Cerebellar nuclear complex (tissue), 1 donor: ENCODE measurements around the gene CD44.
"Not testable (repeated sequence)": the region's sequence is repeated elsewhere in the genome, so short reads cannot be mapped to it uniquely, and the experiment has no call there.

ENCODE experiments used
- DNase-seq, 2 experiments: peaks; one replicate each; lab custom pipeline; 2025; lab: John Stamatoyannopoulos, UW

Gene CD44

DNA sequence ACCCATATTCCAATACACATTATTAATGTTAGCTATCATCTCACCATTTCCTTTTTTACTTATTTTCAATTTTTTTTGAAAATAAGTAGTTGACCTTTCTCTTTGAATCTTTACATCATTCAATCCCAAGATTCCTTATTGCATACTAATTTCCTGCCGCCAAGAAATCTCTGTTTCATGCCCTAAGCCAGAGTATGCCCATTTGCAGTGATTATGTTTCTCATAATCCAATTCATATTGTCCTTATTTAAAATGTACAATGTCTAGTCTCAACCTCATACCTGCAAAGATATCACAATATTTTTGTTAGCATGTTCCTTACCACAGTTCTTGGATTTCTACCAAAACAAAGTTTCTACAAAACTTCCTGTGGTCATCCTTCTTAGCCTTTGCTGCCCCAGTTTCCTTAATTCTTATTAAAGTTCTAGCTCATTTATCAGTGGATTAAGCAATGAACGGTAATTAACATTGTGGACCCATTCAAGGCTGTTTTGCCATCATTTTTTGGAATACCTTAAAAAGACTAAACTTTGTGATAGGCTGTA is 75.3 kb downstream of the CD44 start:
- DNase-seq = no peak

DNA sequence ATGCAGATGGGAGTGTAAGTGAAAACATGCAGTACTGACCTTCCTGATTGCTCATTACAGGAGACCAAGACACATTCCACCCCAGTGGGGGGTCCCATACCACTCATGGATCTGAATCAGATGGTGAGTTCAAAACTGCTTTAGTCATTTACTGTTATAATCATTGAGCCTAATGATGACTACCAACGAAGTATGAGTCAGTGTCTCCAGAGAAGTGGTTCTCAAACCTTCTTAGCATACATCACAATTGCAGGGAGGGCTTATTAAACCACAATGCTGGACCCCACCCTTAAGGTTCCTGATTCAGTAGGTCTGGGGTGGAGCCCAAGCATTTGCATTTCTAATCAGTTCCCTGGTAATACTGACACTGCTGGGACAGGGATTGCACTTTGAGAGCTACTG is 75.8 kb downstream of the CD44 start:
- DNase-seq = no peak

DNA sequence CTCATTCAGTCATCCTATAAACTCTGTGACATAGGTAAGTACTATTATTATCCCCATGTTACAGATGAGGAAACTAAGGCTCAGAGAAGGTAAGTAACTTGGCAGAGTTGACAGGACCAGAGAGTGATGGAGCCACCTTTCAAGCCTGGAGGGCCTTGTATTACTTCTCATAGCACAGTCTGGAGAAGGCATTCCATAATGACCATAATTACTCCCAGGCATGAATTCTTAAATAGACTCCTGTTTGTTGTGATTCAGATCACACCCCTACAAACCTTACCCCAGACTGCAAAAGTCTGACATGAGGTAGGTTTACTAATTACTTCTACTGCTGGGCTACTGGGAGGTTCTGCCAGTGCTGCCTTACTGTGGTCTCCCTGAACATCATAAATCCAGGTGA is 77.0 kb downstream of the CD44 start:
- DNase-seq = no peak

DNA sequence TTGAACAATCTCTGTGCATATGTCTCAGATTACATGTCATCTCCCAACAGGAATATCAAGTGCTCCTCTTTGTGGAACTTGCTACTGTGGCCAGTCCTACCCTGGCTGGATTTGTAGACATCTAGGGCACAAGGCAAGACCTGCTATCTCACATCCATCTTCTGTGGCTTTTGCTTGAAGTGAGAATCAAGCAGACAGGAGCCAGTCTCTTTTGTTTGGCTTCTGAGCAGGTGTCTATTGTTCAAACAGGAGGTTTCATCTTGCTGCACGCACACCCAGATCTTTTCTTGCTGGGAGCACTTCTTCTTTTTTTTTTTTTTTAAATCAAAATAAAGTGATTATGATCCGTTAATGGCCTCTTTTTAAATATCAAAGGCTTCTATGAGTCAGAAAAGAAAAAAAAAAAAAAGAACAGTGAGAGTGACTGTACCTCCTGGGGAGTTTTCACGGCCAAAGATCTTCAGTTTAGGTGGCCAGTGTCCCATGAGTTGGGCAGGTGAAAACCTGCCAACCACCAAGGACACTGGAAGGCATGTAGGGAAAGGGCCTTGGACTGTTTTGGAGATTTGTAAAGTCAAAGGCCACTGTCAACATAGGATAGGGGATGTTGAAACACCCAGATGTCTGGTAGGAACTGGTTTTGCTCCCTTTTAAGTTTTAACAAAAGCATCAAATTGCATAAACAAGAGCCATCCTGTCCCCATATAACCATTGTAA is 78.1 kb downstream of the CD44 start:
- no peak for DNase-seq

DNA sequence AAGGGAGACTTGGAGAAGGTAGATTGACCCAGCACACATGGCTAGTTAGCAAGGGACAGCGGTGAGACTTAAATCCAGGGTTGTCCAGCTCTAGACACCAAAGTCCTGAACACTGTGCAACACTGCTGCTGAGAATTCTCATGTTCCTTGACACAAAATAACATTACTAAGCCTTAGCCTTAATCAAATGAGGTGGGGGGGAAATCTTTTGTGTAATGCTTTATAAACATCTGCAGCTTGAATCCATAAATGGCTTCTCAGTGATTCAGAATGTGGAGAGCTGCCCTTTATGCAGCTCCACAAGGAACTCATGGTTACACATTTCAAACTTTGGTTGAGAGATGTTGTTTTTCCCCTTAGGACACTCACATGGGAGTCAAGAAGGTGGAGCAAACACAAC is 80.0 kb downstream of the CD44 start:
- no peak for DNase-seq

DNA sequence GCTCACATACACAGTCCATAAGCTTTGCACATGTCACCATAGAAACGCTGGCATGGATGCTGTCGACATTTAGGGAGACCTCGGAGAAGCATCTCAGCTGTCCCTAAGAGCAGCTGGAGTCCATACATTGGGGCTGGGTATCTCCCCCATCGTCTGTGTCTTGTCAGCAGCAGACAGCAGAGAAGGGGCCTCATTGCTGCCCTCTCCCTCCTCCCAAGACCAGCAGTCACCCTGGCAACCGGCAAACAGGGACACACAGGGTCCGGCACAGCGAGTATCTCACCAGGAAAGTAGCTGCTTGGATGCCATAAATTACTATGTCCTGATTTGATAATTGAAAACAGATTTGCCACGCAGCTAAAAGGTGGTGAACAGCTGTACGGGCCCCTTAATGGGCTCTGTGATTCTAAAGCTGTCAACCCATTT is 84.4 kb downstream of the CD44 start:
- no peak for DNase-seq

DNA sequence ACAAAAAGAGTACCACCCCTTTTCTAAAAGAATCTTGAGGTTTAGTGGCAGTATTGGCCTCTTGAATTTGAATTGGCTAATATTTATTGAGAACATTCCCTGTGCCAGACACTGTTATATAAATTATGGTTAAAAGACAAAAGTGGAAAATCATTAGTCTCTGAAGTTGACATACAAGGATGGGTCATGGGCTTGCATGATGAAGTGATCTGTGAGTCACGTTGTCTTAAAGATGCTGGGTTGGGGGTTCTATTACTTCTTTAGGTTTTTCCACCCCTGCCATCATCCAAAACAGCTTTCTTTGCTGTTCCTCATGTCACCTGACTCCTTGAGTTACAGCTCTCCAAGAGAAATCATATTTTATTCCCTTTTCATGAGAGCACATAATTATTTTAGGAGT is 85.0 kb downstream of the CD44 start:
- DNase-seq = no peak

DNA sequence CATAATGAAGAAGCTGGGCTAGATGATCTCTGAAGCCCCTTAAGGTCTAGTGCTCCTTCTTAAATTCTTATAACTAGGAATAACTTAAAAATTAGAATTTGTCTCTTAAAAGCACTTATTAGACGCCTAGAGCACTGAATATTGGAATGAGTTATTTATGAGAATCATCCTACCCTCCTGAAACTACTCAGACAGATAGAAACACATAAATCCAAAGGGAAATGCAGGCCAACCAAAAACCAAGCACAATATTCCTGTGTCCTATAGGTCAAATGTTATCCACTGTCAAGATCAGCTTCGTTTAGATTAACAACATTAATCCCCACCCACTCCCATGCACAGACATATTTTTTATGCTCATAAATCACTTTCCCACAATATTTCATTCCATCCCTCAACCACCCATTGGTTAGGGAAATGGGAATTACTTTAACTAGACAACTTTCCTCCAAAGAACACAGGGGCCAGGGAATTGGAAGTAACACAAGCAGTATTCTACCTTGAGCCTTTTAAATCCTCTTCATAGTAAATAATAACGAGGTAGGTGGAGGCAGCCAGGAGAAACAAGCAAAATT is 87.1 kb downstream of the CD44 start:
- DNase-seq = no peak

DNA sequence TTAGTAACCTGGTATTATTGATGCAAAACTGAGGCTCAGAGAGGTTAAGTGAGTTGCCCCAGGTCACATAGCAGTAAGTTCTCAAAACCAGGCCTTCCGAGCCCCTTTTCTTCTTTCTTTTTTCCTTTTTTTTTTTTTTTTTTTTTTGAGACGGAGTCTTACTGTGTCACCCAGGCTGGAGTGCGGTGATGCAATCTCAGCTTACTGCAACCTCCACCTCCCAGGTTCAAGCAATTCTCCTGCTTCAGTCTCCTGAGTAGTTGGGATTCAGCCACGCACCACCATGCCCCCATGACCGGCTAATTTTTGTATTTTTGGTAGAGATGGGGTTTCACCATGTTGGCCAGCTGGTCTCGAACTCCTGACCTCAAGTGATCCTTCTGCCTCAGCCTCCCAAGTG is 87.8 kb downstream of the CD44 start:
- not testable (repeated sequence) for DNase-seq

DNA sequence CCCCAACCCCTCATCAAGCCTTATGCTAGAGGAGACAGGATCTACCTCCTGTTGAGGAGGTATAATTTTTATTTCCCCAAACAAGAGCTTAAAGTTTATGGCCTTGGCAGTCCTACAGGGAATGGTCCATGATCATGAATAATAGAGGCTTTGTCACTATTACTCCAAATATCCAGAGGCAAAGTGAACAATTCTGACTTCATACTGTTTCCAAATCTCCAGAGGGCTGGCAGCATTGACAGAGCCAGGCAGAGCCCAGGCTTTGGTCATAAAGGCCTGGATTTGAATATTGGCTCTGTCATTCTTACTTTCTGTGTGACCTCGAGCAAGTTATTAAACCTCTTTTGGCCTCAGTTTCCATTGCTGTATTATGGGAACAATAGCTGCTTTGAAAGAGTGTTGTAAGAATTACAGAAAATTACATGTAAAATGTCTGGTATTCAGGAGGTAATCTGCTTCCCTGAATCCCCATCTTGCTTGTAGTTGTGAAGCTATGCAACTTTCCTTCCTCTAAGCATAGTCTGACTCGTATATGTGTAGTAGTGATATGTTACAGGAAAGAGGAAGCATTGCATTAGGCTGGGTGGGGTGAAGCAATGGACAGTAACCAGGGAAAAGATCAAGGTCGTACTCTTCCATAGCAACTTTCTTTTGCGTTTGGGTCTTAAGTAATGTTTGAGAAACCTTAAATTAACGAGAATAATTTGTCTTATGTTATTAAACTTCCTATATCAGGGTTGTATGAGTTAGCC is 88.8 kb downstream of the CD44 start:
- no peak for DNase-seq

DNA sequence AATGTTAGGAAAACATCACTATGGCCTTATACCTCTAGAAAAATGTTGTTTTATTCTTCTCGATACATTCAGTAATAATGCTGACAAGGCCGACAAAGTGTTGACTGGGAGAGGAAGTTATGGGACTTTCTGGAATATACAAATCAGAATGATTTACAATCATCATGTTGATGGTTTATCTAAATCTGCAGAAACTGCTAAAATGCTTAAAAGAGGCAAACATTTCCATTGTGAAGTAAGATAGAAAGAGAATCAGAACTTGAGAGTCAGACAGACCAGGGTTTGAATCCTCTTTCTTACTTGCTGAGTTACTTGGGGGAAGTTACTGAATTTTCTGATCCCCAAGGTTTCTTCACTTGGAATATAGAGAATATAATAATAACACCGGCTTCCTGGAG is 89.4 kb downstream of the CD44 start:
- DNase-seq = no peak

DNA sequence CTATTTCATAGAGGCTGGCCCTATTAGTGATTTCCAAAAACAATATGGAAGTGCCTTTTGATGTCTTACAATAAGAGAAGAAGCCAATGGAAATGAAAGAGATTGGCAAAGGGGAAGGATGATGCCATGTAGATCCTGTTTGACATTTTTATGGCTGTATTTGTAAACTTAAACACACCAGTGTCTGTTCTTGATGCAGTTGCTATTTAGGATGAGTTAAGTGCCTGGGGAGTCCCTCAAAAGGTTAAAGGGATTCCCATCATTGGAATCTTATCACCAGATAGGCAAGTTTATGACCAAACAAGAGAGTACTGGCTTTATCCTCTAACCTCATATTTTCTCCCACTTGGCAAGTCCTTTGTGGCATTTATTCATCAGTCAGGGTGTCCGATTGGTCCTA is 91.4 kb downstream of the CD44 start:
- no peak for DNase-seq

DNA sequence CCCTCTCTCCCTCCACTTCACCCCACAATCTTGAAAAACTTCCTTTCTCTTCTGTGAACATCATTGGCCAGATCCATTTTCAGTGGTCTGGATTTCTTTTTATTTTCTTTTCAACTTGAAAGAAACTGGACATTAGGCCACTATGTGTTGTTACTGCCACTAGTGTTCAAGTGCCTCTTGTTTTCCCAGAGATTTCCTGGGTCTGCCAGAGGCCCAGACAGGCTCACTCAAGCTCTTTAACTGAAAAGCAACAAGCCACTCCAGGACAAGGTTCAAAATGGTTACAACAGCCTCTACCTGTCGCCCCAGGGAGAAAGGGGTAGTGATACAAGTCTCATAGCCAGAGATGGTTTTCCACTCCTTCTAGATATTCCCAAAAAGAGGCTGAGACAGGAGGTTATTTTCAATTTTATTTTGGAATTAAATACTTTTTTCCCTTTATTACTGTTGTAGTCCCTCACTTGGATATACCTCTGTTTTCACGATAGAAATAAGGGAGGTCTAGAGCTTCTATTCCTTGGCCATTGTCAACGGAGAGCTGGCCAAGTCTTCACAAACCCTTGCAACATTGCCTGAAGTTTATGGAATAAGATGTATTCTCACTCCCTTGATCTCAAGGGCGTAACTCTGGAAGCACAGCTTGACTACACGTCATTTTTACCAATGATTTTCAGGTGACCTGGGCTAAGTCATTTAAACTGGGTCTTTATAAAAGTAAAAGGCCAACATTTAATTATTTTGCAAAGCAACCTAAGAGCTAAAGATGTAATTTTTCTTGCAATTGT is 92.3 kb downstream of the CD44 start:
- no peak for DNase-seq

DNA sequence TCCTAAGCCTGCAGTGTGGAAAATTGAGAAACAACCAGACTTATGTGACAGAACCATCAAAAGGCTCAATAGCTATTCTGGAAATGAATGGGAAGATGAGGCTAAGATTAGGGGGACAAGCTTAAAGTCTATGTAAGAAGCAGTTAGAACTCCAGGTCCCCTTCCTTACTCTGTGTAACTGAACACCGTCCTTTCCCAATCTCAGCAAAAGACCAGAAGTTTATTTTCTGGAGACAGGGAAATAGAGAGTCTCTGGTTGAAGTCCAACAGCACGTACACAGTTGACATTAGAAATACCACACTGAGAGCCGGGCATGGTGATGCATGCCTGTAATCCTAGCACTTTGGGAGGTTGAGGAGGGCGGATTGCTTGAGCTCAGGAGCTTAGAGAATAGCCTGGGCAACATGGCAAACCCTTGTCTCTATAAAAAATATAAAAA is 93.9 kb downstream of the CD44 start:
- no peak for DNase-seq

DNA sequence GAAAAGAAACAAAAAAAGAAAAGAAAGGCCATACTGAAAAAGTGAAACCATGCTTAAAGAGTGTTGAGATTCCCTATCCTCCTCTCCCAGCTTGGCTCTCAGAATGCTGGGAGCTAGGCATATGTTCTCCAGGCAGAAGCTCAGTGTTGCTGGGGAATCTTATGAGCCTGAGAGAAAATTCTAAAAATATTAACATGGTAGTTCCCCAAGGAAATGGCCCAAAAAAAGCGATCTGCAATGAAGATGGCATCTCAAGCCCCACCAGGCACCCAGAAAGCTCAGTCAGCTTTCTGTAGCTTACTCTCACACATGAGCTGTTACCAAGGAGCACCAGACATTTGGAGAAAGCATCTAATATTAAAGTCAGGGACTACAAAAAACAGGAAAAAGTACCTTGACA is 94.5 kb downstream of the CD44 start:
- no peak for DNase-seq

DNA sequence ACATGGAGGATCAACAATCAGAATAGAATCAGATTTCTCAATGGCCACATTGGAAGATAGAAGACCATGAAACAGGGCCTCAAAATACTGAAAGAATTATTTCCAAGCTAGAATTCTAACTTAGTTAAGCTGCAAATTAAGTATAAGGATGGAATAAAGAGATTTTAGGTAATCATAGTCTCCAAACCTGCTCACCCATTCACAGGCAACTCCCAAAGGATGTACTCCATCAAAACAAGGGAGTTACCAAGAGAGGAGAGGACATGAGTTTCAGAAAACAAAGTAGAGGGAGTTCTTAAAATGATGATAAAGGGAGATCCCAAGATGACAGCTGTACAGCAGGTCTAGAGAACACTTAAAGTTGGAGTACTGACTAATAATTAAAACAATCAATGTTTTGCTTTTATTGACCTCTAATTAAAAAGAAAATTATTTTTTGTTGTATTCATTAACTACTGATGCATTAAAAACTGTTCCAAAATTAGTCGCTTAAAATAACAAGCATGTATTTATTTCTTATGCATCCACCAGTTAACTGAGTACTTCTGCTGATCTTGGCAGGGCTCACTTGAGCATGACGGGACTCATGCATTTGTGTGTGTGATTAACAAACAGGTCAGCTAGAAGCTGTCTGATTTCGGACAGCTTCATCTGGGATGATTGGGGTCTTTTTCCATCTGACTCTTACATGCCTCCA is 95.6 kb downstream of the CD44 start:
- DNase-seq = no peak

DNA sequence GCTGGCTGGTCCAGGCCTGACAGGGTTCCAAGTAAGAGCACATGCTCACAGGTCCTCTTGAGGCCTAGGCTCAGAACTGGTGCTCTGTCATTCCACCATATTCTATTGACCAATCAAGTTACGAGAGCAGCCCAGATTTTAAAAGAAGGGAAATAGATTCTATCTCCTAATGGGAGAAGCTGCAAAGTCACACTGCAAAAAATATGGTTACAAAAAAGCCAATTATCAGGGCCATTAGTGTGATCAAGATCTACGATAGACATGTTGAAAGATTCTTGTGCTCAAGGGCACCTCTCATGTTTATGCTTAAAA is 96.1 kb downstream of the CD44 start:
- no peak for DNase-seq

DNA sequence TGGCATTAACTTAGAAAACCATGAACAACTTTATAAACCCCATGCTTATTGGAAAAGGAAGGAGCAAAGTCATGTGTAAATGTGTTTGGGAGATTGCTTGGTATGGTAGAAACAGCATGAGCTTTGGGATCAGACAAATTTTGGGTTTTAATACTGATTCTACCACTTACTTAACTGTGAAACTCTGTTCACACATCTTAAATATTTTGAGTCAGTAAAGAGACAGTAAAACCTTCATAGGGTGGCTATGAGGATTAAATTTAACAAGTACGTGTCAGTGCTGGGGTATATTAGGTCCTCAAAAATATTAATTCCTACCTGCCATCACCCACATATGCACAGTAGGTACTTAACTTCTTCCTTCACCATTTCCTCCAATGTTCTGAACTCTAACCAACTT is 96.5 kb downstream of the CD44 start:
- no peak for DNase-seq

DNA sequence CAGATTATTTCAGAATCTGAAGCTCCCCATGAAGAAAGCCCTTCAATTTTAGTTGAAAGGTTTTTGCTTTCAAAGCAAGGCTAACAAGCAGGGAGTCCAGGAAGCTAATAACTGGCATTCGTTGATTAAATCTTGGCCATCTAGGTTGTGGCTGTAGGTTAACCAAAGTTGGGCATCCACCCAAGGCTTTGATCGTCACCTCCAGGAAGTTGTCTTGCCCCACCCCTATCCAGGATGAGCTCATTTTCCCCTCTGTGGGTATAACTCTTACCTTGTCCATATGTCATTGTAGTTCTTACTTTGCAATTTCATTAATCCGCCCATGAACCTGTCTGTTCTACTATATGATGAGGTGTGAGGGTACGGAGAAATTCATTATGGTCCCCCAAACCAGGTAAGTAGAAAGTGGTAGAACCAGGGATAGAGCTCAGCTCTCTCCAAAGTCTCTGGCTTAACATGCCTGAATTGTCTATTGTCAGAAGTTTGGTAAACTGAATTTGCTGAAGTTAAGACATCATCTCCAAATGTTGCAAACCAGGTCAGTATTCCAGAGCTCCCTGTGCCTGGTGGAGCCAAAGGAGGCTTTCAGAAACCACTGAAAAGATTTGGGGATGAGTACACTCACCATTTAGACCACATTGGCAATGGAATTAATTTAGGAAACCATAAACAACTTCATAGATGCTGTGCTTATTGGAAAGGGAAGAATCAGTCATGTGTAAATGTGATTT is 97.1 kb downstream of the CD44 start:
- no peak for DNase-seq

DNA sequence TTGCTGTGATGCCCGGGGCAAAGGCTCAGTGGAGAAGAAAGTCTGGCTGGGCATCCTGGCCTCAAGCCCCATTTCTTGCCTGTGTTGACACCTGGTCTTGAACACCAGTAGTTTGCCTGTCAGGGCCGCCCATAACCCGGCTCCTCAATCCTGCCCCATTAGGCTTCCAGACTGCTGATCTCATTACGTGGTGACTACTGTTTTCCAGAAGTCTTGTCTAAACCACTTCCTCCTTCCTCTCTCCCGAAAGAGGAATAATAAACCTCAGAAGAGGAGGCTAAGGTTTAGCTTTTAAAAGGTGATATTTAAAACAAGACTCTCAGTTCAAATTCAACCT is 97.7 kb downstream of the CD44 start:
- no peak for DNase-seq

DNA sequence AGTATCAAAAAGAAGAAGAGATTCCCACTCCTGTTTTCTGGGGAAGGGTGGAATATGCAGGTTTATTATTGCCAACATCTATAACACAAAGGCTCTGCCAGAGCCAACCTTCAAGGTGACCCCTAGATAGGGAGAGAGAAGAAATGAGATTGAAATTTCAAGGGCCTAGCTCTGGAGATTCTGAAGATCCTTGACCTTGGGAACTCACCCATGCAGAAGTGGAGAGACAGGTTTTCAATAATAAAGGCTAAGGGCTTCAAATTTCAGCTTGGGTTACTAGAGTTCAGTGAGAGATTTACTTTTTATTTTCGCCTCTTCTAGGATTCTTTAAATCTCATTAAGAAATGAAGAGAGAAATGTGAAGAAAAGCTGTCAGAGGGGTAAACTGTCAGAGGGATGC is 98.4 kb downstream of the CD44 start:
- DNase-seq = no peak
